H1 (cell line): ENCODE data around the gene UBE2E2.

Experiments used
- CBX8 ChIP-seq: fragments of 300-800, 300-1000 bp; sonication (generic); IDR thresholded peaks from 2 replicates; pipeline ENCODE4 v1.7.1; 2016; ENCODE audit warnings: low read depth, low read length, borderline replicate concordance
- CEBPB ChIP-seq: IDR thresholded peaks from 2 replicates; pipeline ENCODE4 v1.6.1; 2012; ENCODE audit warnings: low read depth, low read length
- CHD7 ChIP-seq: fragments of 300-600 bp; sonication (generic); IDR thresholded peaks from 2 replicates; pipeline ENCODE4 v1.7.1; 2012; ENCODE audit warnings: low read length, moderate library complexity, mild to moderate bottlenecking, inconsistent platforms; ENCODE audit not compliant: insufficient replicate concordance
- HDAC2 ChIP-seq, 2 experiments: fragments of 300-600 bp in 1 of 2; sonication (generic) in 1 of 2; IDR thresholded peaks; 2 replicates each; pipeline ENCODE4 v1.6.1; 2011 to 2012; ENCODE audit warnings: low read depth in 2 of 2, low read length in 2 of 2, mild to moderate bottlenecking in 2 of 2, moderate library complexity in 2 of 2, borderline replicate concordance in 1 of 2, inconsistent platforms in 1 of 2
- POLR2A ChIP-seq, 2 experiments: IDR thresholded peaks; 1 replicate in 1 of 2; 2 replicates in 1 of 2; pipeline ENCODE4 v1.6.1; 2011; ENCODE audit warnings: low read depth in 2 of 2, low read length in 2 of 2, mild to moderate bottlenecking in 2 of 2; ENCODE audit errors: control extremely low read depth in 1 of 2
- RFX5 ChIP-seq: IDR thresholded peaks from 2 replicates; pipeline ENCODE4 v1.6.1; 2011; ENCODE audit warnings: low read depth, low read length, improper control_type of control experiment, borderline replicate concordance
- RXRA ChIP-seq: IDR thresholded peaks from 2 replicates; pipeline ENCODE4 v1.6.1; 2011; ENCODE audit warnings: low read depth, mild to moderate bottlenecking, low read length, moderate library complexity; ENCODE audit not compliant: insufficient read depth
- SP2 ChIP-seq: IDR thresholded peaks from 2 replicates; pipeline ENCODE4 v1.6.1; 2012; ENCODE audit warnings: mild to moderate bottlenecking, low read length, inconsistent platforms
- TF ChIP-seq, protein P1 (sequence below): IDR thresholded peaks from 2 replicates; pipeline ENCODE4 v1.6.1; 2011; ENCODE audit warnings: low read length, improper control_type of control experiment
- TF ChIP-seq, protein P2 (sequence below), 3 experiments: IDR thresholded peaks; 1 replicate in 2 of 3; 2 replicates in 1 of 3; pipeline versions ENCODE4 v1.5.1 to v1.6.1; 2011; ENCODE audit warnings: low read length in 3 of 3, mild to moderate bottlenecking in 3 of 3, inconsistent platforms in 2 of 3, low read depth in 1 of 3, moderate library complexity in 1 of 3; ENCODE audit not compliant: insufficient read depth in 1 of 3; ENCODE audit errors: control extremely low read depth in 1 of 3
- TF ChIP-seq, protein P3 (sequence below): IDR thresholded peaks from 2 replicates; pipeline ENCODE4 v1.6.1; 2011; ENCODE audit warnings: low read depth, mild to moderate bottlenecking, low read length; ENCODE audit not compliant: insufficient read depth

GRCh38 chr3:23253214-23253613 lies 50.1 kb downstream of the UBE2E2 start:
- TF ChIP-seq CHD7, result no peak
- TF ChIP-seq, protein P1, sequence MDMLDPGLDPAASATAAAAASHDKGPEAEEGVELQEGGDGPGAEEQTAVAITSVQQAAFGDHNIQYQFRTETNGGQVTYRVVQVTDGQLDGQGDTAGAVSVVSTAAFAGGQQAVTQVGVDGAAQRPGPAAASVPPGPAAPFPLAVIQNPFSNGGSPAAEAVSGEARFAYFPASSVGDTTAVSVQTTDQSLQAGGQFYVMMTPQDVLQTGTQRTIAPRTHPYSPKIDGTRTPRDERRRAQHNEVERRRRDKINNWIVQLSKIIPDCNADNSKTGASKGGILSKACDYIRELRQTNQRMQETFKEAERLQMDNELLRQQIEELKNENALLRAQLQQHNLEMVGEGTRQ, result no peak
- TF ChIP-seq, protein P2, sequence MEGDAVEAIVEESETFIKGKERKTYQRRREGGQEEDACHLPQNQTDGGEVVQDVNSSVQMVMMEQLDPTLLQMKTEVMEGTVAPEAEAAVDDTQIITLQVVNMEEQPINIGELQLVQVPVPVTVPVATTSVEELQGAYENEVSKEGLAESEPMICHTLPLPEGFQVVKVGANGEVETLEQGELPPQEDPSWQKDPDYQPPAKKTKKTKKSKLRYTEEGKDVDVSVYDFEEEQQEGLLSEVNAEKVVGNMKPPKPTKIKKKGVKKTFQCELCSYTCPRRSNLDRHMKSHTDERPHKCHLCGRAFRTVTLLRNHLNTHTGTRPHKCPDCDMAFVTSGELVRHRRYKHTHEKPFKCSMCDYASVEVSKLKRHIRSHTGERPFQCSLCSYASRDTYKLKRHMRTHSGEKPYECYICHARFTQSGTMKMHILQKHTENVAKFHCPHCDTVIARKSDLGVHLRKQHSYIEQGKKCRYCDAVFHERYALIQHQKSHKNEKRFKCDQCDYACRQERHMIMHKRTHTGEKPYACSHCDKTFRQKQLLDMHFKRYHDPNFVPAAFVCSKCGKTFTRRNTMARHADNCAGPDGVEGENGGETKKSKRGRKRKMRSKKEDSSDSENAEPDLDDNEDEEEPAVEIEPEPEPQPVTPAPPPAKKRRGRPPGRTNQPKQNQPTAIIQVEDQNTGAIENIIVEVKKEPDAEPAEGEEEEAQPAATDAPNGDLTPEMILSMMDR (IDR thresholded peaks at IDR 0.05; ENCODE audit: control extremely low read depth in 1 of 3, insufficient read depth in 1 of 3, low read depth in 1 of 3, low read length in 3 of 3), result no peak
- TF ChIP-seq, protein P3, sequence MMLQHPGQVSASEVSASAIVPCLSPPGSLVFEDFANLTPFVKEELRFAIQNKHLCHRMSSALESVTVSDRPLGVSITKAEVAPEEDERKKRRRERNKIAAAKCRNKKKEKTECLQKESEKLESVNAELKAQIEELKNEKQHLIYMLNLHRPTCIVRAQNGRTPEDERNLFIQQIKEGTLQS, result no peak
- TF ChIP-seq CBX8, result no peak
- no peak for TF ChIP-seq RXRA
- TF ChIP-seq CEBPB, result no peak
- TF ChIP-seq HDAC2 (IDR thresholded peaks at IDR 0.05; ENCODE audit: borderline replicate concordance in 1 of 2, low read depth in 2 of 2, low read length in 2 of 2), result no peak
- TF ChIP-seq POLR2A (IDR thresholded peaks at IDR 0.05; ENCODE audit: control extremely low read depth in 1 of 2, low read depth in 2 of 2, low read length in 2 of 2), result no peak
- TF ChIP-seq SP2, result no peak
- TF ChIP-seq RFX5, result no peak
